Erythroblast (primary cell): ENCODE measurements around the gene DDX60.

Experiments used
- GATA1 ChIP-seq: IDR thresholded peaks from 2 replicates; pipeline ENCODE4 v1.6.1; 2011; ENCODE audit warnings: low read depth, mild to moderate bottlenecking, control low read depth, low read length, moderate library complexity
- POLR2A ChIP-seq: IDR thresholded peaks from 2 replicates; pipeline ENCODE4 v1.6.1; 2011; ENCODE audit warnings: mild to moderate bottlenecking, low read length

DNA sequence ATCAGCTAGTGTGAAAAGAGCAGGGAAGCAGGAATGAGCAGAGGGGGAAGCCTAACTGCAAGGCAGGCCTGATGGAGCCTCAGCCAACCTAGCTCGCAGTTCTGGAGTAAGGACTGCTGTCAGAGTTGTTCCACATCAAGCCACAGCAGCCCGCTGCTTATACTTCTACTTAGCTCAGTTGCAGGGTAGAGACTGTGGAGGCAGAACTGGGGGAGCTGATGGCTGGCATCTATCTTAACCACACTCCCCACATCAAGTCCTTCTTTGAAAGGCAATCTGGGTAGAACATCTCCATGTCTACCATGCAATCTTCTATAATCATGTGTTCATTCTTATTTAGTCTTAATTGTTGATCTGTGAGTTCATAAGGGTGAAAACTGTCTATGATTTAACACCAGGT lies 46.1 kb downstream of the DDX60 start:
- TF ChIP-seq POLR2A (no peak), GATA1 (no peak)
